HepG2 (cell line): ENCODE measurements around the gene SRC. TPM values are rescaled to one million over a fixed set of nuclear protein-coding genes. Genes with fewer than 3 reads are reported as not detected.
A peak's percentile ranks its signal among the peaks of the same experiment; 100 is the strongest.

Experiments
- DBP ChIP-seq: sonication (generic); formaldehyde crosslinking; IDR thresholded peaks from 2 replicates; pipeline ENCODE4 v1.4.0; 2020; ENCODE audit warnings: missing genetic modification reagents; ENCODE audit errors: not compliant biosample characterization
- EP300 ChIP-seq, 3 experiments: sonication (generic) in 1 of 3; formaldehyde crosslinking in 1 of 3; IDR thresholded peaks; 2 replicates each; pipeline versions ENCODE4 v1.5.1 to v1.6.1; 2011 to 2020; ENCODE audit warnings: low read depth in 2 of 3, low read length in 2 of 3, borderline replicate concordance in 1 of 3, improper control_type of control experiment in 1 of 3, mild to moderate bottlenecking in 1 of 3, missing genetic modification reagents in 1 of 3, moderate library complexity in 1 of 3
- NFKB2 ChIP-seq: sonication (generic); formaldehyde crosslinking; IDR thresholded peaks from 2 replicates; pipeline ENCODE4 v1.4.0; 2020; ENCODE audit warnings: missing genetic modification reagents, borderline replicate concordance
- SETDB1 ChIP-seq: sonication (generic); formaldehyde crosslinking; IDR thresholded peaks from 2 replicates; pipeline ENCODE4 v1.5.1; 2020; ENCODE audit warnings: missing genetic modification reagents, mild to moderate bottlenecking, borderline replicate concordance
- ZFX ChIP-seq: sonication (generic); formaldehyde crosslinking; IDR thresholded peaks from 2 replicates; pipeline ENCODE4 v1.4.0; 2020; ENCODE audit warnings: mild to moderate bottlenecking, low read depth, missing genetic modification reagents, moderate library complexity
- ZNF12 ChIP-seq: sonication (generic); formaldehyde crosslinking; IDR thresholded peaks from 2 replicates; pipeline ENCODE4 v1.5.0; 2020; ENCODE audit warnings: missing genetic modification reagents
- polyA plus RNA-seq, 8 experiments: library from polyadenylated mRNA; depleted of rRNA in 3 of 8; stranded (reverse) in 7 of 8; unstranded in 1 of 8; fragments of >200 nt; fragmentation: Illumina TruSeq in 4 of 8; extraction: Trizol in 4 of 8; gene quantifications; 2 replicates each; pipeline versions ENCODE4 v1.2.1 to v1.2.3, GENCODE V29; 2011 to 2016; ENCODE audit warnings: low read depth in 4 of 8, missing spikeins in 1 of 8, mixed read lengths in 1 of 8; ENCODE audit not compliant: insufficient read depth in 1 of 8
- total RNA-seq, 5 experiments: library from RNA; depleted of rRNA; stranded (reverse); fragments of >200 nt; fragmentation: Illumina TruSeq; extraction: Trizol; gene quantifications; 2 replicates each; pipeline ENCODE4 v1.2.3, GENCODE V29; 2016; ENCODE audit warnings: low read depth in 1 of 5
- TF ChIP-seq, protein P1 (sequence below): sonication (generic); formaldehyde crosslinking; IDR thresholded peaks from 2 replicates; pipeline ENCODE4 v1.5.0; 2020; ENCODE audit warnings: mild to moderate bottlenecking, missing genetic modification reagents, borderline replicate concordance
- TF ChIP-seq, protein P2 (sequence below): sonication (generic); formaldehyde crosslinking; IDR thresholded peaks from 2 replicates; pipeline ENCODE4 v1.4.0; 2020; ENCODE audit warnings: missing genetic modification reagents
- TF ChIP-seq, protein P3 (sequence below): sonication (generic); formaldehyde crosslinking; IDR thresholded peaks from 2 replicates; pipeline ENCODE4 v1.5.1; 2020; ENCODE audit warnings: mild to moderate bottlenecking, missing genetic modification reagents, moderate library complexity

SRC gene
- total and polyA plus RNA-seq, 2 of the 13 experiments (the other 11 are each of a cell fraction or from before 2014, with no cell fraction given): 54.7 to 192 TPM

DNA sequence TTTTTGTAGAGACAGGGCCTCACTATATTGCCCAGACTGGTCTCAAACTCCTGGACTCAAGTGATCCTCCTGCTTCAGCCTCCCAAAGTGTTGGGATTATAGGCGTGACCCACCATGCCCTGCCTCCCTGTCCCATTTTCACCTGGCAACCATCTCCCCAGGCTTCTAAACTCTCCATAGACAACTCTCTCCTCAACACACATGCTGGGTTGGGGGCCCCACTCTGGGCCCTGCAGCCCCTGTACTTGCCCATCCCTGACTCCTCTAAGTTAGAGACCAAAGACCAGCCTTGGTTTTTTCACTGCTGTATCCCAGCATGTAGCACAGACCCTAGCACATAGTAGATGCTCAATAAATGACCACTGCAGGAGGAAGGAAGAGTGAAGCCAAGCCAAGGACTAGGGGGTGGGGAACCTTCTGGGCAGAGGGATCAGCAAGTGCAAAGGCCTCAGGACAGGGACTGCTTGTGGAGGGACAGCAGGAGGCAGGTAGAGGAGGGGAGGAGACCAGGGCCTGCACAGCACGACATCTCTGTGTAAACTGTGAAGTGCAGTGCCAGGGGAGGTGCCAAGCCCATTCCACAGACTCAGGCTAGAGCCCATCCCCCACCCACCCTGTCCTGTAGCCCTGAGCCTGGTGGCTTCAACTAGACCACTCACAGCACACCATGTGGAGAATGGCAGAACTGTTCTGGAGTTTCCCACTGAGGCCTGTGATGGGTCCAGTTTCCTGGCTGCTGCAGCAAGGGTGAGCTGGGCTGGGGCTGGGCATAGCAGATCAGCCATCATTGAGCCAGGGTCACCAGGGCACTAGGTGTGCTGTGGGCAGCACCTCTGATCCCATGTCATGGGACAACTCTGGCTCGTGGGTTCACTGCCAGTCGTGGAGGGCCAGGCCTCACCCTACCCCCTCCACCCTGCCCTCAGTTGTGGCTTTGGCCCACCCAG is 3.4 kb upstream of the SRC start (continued):
- TF ChIP-seq, protein P1, sequence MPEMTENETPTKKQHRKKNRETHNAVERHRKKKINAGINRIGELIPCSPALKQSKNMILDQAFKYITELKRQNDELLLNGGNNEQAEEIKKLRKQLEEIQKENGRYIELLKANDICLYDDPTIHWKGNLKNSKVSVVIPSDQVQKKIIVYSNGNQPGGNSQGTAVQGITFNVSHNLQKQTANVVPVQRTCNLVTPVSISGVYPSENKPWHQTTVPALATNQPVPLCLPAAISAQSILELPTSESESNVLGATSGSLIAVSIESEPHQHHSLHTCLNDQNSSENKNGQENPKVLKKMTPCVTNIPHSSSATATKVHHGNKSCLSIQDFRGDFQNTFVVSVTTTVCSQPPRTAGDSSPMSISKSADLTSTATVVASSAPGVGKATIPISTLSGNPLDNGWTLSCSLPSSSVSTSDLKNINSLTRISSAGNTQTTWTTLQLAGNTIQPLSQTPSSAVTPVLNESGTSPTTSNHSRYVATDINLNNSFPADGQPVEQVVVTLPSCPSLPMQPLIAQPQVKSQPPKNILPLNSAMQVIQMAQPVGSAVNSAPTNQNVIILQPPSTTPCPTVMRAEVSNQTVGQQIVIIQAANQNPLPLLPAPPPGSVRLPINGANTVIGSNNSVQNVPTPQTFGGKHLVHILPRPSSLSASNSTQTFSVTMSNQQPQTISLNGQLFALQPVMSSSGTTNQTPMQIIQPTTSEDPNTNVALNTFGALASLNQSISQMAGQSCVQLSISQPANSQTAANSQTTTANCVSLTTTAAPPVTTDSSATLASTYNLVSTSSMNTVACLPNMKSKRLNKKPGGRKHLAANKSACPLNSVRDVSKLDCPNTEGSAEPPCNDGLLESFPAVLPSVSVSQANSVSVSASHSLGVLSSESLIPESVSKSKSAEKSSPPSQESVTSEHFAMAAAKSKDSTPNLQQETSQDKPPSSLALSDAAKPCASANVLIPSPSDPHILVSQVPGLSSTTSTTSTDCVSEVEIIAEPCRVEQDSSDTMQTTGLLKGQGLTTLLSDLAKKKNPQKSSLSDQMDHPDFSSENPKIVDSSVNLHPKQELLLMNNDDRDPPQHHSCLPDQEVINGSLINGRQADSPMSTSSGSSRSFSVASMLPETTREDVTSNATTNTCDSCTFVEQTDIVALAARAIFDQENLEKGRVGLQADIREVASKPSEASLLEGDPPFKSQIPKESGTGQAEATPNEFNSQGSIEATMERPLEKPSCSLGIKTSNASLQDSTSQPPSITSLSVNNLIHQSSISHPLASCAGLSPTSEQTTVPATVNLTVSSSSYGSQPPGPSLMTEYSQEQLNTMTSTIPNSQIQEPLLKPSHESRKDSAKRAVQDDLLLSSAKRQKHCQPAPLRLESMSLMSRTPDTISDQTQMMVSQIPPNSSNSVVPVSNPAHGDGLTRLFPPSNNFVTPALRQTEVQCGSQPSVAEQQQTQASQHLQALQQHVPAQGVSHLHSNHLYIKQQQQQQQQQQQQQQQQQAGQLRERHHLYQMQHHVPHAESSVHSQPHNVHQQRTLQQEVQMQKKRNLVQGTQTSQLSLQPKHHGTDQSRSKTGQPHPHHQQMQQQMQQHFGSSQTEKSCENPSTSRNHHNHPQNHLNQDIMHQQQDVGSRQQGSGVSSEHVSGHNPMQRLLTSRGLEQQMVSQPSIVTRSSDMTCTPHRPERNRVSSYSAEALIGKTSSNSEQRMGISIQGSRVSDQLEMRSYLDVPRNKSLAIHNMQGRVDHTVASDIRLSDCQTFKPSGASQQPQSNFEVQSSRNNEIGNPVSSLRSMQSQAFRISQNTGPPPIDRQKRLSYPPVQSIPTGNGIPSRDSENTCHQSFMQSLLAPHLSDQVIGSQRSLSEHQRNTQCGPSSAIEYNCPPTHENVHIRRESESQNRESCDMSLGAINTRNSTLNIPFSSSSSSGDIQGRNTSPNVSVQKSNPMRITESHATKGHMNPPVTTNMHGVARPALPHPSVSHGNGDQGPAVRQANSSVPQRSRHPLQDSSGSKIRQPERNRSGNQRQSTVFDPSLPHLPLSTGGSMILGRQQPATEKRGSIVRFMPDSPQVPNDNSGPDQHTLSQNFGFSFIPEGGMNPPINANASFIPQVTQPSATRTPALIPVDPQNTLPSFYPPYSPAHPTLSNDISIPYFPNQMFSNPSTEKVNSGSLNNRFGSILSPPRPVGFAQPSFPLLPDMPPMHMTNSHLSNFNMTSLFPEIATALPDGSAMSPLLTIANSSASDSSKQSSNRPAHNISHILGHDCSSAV (CRISPR knock-in tag): no peak
- TF ChIP-seq ZFX (CRISPR knock-in tag): peak; percentile 34
- 0 out of 2 replicates have a peak, but pooled peaks have one; percentile 29 for TF ChIP-seq NFKB2
- TF ChIP-seq, protein P2, sequence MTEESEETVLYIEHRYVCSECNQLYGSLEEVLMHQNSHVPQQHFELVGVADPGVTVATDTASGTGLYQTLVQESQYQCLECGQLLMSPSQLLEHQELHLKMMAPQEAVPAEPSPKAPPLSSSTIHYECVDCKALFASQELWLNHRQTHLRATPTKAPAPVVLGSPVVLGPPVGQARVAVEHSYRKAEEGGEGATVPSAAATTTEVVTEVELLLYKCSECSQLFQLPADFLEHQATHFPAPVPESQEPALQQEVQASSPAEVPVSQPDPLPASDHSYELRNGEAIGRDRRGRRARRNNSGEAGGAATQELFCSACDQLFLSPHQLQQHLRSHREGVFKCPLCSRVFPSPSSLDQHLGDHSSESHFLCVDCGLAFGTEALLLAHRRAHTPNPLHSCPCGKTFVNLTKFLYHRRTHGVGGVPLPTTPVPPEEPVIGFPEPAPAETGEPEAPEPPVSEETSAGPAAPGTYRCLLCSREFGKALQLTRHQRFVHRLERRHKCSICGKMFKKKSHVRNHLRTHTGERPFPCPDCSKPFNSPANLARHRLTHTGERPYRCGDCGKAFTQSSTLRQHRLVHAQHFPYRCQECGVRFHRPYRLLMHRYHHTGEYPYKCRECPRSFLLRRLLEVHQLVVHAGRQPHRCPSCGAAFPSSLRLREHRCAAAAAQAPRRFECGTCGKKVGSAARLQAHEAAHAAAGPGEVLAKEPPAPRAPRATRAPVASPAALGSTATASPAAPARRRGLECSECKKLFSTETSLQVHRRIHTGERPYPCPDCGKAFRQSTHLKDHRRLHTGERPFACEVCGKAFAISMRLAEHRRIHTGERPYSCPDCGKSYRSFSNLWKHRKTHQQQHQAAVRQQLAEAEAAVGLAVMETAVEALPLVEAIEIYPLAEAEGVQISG (CRISPR knock-in tag): 0 out of 2 replicates have a peak, but pooled peaks have one; percentile 22
- TF ChIP-seq, protein P3, sequence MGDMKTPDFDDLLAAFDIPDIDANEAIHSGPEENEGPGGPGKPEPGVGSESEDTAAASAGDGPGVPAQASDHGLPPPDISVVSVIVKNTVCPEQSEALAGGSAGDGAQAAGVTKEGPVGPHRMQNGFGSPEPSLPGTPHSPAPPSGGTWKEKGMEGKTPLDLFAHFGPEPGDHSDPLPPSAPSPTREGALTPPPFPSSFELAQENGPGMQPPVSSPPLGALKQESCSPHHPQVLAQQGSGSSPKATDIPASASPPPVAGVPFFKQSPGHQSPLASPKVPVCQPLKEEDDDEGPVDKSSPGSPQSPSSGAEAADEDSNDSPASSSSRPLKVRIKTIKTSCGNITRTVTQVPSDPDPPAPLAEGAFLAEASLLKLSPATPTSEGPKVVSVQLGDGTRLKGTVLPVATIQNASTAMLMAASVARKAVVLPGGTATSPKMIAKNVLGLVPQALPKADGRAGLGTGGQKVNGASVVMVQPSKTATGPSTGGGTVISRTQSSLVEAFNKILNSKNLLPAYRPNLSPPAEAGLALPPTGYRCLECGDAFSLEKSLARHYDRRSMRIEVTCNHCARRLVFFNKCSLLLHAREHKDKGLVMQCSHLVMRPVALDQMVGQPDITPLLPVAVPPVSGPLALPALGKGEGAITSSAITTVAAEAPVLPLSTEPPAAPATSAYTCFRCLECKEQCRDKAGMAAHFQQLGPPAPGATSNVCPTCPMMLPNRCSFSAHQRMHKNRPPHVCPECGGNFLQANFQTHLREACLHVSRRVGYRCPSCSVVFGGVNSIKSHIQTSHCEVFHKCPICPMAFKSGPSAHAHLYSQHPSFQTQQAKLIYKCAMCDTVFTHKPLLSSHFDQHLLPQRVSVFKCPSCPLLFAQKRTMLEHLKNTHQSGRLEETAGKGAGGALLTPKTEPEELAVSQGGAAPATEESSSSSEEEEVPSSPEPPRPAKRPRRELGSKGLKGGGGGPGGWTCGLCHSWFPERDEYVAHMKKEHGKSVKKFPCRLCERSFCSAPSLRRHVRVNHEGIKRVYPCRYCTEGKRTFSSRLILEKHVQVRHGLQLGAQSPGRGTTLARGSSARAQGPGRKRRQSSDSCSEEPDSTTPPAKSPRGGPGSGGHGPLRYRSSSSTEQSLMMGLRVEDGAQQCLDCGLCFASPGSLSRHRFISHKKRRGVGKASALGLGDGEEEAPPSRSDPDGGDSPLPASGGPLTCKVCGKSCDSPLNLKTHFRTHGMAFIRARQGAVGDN (CRISPR knock-in tag): peak; percentile 55
- no peak for TF ChIP-seq DBP (CRISPR knock-in tag)
- TF ChIP-seq EP300 (IDR thresholded peaks at IDR 0.05; ENCODE audit: low read depth in 2 of 2, low read length in 2 of 2): no peak
- 0 out of 2 replicates have a peak, but pooled peaks have one; percentile 31 for TF ChIP-seq EP300 (CRISPR knock-in tag; IDR thresholded peaks at IDR 0.05; ENCODE audit: borderline replicate concordance)
- TF ChIP-seq SETDB1 (CRISPR knock-in tag): no peak
- 0 out of 2 replicates have a peak, but pooled peaks have one; percentile 31 for TF ChIP-seq ZNF12 (CRISPR knock-in tag)
